Stimulated activated CD4-positive, alpha-beta T cell treated with anti-CD3 and anti-CD28 coated beads, Interleukin-15, amount 100 ng/mL, for 48 hours (primary cell): ENCODE measurements around the gene HACD2.
"Not testable (repeated sequence)": the region's sequence is repeated elsewhere in the genome, so short reads cannot be mapped to it uniquely, and the experiment has no call there.

ENCODE experiments used
- DNase-seq, 2 donors: peaks; one replicate each; pipeline ENCODE4 v3.0.0-alpha.2; 2020; ENCODE audit warnings: low read depth in 2 of 2

Gene HACD2

DNA sequence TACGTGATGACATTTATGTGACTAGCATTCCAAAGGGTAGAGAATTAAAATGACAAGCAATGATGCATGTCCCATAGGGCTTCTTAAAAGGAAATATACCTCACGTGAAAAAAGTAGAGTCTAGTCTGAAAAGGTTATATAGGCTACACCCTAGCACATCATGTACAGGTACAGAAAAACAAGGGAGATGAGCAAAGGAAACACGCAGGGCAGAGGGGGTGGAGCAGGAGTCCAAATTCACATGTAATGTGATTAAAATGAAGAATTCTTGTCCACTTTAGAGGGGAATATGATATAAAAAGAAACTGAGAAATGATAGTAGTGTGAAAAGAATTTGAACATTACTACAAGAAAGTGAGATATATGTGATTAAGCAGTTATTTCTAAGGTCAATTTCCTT is 59.4 kb downstream of the HACD2 start:
- no peak for DNase-seq

- no peak for DNase-seq
Observed at GRCh38 chr3:123524981-123525380, 59.9 kb downstream of the HACD2 start.

GRCh38 chr3:123523023-123523412 is 61.8 kb downstream of the HACD2 start:
- DNase-seq = no peak

DNA sequence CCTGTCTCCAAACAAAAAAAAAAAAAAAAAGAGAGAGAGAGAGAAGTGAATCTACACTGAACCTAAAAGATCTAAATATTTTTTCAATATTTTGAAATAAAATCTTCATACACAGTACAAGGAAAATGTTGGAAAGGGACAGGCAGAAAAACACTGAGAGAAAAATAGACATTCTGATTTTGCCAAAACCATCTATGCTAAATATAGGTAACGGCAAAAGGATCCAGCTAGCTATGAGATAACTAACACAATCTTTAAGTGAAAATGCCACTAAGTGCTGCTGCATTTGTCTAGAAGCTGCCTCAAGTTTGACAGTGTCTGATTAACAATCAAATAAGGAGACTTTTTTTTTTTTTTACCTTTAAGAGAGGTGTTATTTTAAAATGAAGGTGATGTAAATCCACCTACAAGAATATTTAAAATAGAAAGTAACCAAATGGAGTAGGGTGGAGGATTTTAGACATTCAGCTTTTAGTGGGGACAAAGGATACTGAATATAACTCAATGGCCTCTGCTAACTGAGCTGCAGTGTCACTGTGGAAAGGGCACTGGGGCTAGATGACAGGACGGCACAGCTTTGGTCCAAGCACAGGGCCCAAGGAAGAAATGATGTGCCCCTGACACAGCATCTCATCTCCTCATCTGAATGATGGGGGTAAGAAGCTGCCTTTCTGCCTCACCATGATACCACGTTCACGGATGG is 62.4 kb downstream of the HACD2 start:
- no peak for DNase-seq

- no peak for DNase-seq
Observed at GRCh38 chr3:123521179-123521969, 63.5 kb downstream of the HACD2 start.

GRCh38 chr3:123520656-123521055 is 64.2 kb downstream of the HACD2 start:
- no peak for DNase-seq

- DNase-seq = no peak
Observed at GRCh38 chr3:123518892-123519485, 65.9 kb downstream of the HACD2 start.

GRCh38 chr3:123511726-123512125 is 73.1 kb downstream of the HACD2 start:
- no peak for DNase-seq

- DNase-seq = no peak
Observed at GRCh38 chr3:123511084-123511483, 73.8 kb downstream of the HACD2 start.

GRCh38 chr3:123508178-123508577 is 76.7 kb downstream of the HACD2 start:
- no peak for DNase-seq

- DNase-seq = no peak
Observed at GRCh38 chr3:123505820-123506219, 79.0 kb downstream of the HACD2 start.

DNA sequence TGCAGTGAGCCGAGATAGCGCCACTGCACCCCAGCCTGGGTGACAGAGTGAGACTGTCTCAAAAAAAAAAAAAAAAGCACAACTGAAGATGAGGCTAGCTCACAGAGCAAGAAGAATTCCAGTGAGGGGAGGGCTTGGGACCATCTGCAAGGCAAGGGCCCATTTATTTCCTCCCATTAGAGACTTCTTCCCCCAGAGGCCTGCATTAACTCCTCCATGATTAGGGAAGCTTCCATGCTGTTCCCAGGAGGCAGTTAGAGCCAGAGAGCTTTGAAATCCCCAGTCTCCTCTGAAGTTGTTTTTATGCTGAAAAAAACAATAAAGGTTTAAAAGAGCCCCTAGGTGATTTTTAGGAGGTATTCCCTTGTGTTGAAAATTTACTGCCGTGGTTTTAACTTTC is 81.7 kb downstream of the HACD2 start:
- DNase-seq = no peak

DNA sequence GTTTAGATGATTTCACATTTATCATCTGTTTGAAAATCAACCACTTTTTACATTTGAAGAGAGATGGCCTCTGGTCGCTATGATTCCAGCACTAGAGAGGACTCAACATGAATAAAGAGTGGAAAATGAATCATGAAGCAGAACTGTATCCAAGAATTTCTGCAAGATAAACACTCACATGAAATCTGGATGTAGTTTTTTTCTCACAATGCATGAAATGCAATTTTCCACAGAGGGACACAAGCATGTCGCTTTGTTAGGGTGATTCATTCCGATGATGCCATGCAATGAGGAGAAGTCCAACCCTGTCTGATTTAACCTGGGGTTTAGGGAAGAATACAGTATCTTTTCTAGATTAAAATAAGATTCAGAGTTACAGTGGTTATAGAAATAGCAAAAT is 85.5 kb downstream of the HACD2 start:
- DNase-seq = no peak

- no peak for DNase-seq
Observed at GRCh38 chr3:123498761-123499160, 86.1 kb downstream of the HACD2 start.

GRCh38 chr3:123493912-123494311 is 90.9 kb downstream of the HACD2 start:
- no peak for DNase-seq

- DNase-seq = no peak
Observed at GRCh38 chr3:123491966-123492587, 92.8 kb downstream of the HACD2 start.

- peak; percentile 5 to 22 for DNase-seq
Observed at GRCh38 chr3:123489400-123490004, 95.4 kb downstream of the HACD2 start.

- DNase-seq = no peak
Observed at GRCh38 chr3:123488645-123489347, 96.1 kb downstream of the HACD2 start.

- not testable (repeated sequence) for DNase-seq
Observed at GRCh38 chr3:123487063-123487462, 97.8 kb downstream of the HACD2 start.

- no peak for DNase-seq
Observed at GRCh38 chr3:123486460-123486859, 98.4 kb downstream of the HACD2 start.

GRCh38 chr3:123485551-123485950 is 99.3 kb downstream of the HACD2 start:
- DNase-seq = no peak
